H1 (cell line): ENCODE results near the gene CORO1A. TPM values are rescaled to one million over a fixed set of nuclear protein-coding genes. Genes with fewer than 3 reads are reported as not detected.

Experiments used
- CTCF ChIA-PET: fragments of 300-600 bp; sonication (Branson Sonifier 250); formaldehyde crosslinking; loops from one replicate; lab custom pipeline; 2021; ENCODE audit not compliant: partially characterized antibody; lab: Charles Lee
- POLR2A ChIA-PET: fragments of 300-600 bp; sonication (Branson Sonifier 250); formaldehyde crosslinking; loops from one replicate; lab custom pipeline; 2021; ENCODE audit warnings: inconsistent platforms; ENCODE audit not compliant: partially characterized antibody; lab: Charles Lee
- DNase-seq, 2 experiments: peaks; one replicate each; pipeline versions ENCODE4 v3.0.0 to v3.0.0-alpha.2; 2010 to 2022; ENCODE audit warnings: low spot score in 2 of 2, low read depth in 1 of 2, mixed read lengths in 1 of 2
- FAIRE-seq: peaks from 2 replicates; lab custom pipeline; 2011; peaks lifted over from hg19 to GRCh38; lab: Jason Lieb, UNC
- H2AFZ ChIP-seq: 2 replicates; pipeline ENCODE4 v1.8.1; 2012; ENCODE audit warnings: low read length, inconsistent platforms
- H2AK5ac ChIP-seq: 2 replicates; pipeline ENCODE4 v1.6.1; 2013; ENCODE audit warnings: low read depth, low read length
- H2BK120ac ChIP-seq: replicated peaks from 2 replicates; pipeline ENCODE3; 2013; ENCODE audit warnings: low read depth, low read length, inconsistent platforms
- H2BK12ac ChIP-seq: 2 replicates; pipeline ENCODE4 v1.6.1; 2013; ENCODE audit warnings: low read depth, low read length
- H2BK15ac ChIP-seq: 2 replicates; pipeline ENCODE4 v1.6.1; 2013; ENCODE audit warnings: low read length
- H2BK20ac ChIP-seq: 2 replicates; pipeline ENCODE4 v1.6.1; 2013; ENCODE audit warnings: low read length
- H2BK5ac ChIP-seq: 2 replicates; pipeline ENCODE4 v1.6.1; 2013; ENCODE audit warnings: low read depth, low read length
- H3K14ac ChIP-seq: 2 replicates; pipeline ENCODE4 v1.6.1; 2013; ENCODE audit warnings: inconsistent platforms; ENCODE audit not compliant: insufficient read length
- H3K18ac ChIP-seq: 2 replicates; pipeline ENCODE4 v1.6.1; 2013; ENCODE audit warnings: low read length; ENCODE audit errors: extremely low read depth
- H3K23ac ChIP-seq: 2 replicates; pipeline ENCODE4 v1.6.1; 2013; ENCODE audit warnings: inconsistent platforms; ENCODE audit not compliant: insufficient read length
- H3K23me2 ChIP-seq: 2 replicates; pipeline ENCODE4 v1.6.1; 2013; ENCODE audit warnings: low read depth, low read length
- H3K27ac ChIP-seq: 2 replicates; pipeline ENCODE4 v1.6.1; 2011; ENCODE audit warnings: low read depth, low read length, inconsistent platforms
- H3K27me3 ChIP-seq, 4 experiments: replicated peaks in 1 of 4; 1 replicate in 1 of 4; 2 replicates in 3 of 4; pipeline versions ENCODE4 v1.6.1 to v1.8.1; 2011 to 2013; ENCODE audit warnings: low read length in 3 of 4, mild to moderate bottlenecking in 3 of 4, inconsistent platforms in 2 of 4, mixed read lengths in 2 of 4, moderate library complexity in 1 of 4; ENCODE audit not compliant: control insufficient read depth in 3 of 4, insufficient read depth in 3 of 4; ENCODE audit errors: extremely low read depth in 1 of 4
- H3K36me3 ChIP-seq, 4 experiments: 2 replicates each; pipeline versions ENCODE4 v1.6.1 to v1.8.1; 2011 to 2013; ENCODE audit warnings: mild to moderate bottlenecking in 4 of 4, low read length in 3 of 4, moderate library complexity in 2 of 4, control low read depth in 1 of 4, inconsistent platforms in 1 of 4; ENCODE audit not compliant: insufficient read depth in 4 of 4, control insufficient read depth in 2 of 4
- H3K4ac ChIP-seq: replicated peaks from 2 replicates; pipeline ENCODE3; 2013; ENCODE audit warnings: low read length, low read depth, mixed read lengths, inconsistent platforms; ENCODE audit not compliant: insufficient read length
- H3K4me1 ChIP-seq, 4 experiments: replicated peaks in 1 of 4; 1 replicate in 1 of 4; 2 replicates in 3 of 4; pipeline versions ENCODE4 v1.6.1 to v1.8.1; 2011 to 2013; ENCODE audit warnings: low read length in 3 of 4, inconsistent platforms in 2 of 4, mixed read lengths in 1 of 4; ENCODE audit not compliant: insufficient read depth in 4 of 4, control insufficient read depth in 3 of 4
- H3K4me2 ChIP-seq, 2 experiments: 2 replicates each; pipeline versions ENCODE4 v1.6.1 to v1.8.1; 2011 to 2013; ENCODE audit warnings: low read depth in 2 of 2, low read length in 2 of 2, control low read depth in 1 of 2, inconsistent platforms in 1 of 2, mild to moderate bottlenecking in 1 of 2; ENCODE audit not compliant: insufficient read depth in 1 of 2
- H3K4me3 ChIP-seq, 4 experiments: fragments of 200-600, 300-600 bp in 1 of 4; sonication (generic), shearing (Covaris generic), sonication (Bioruptor Twin) in 1 of 4; 2 replicates each; pipeline versions ENCODE4 v1.5.1 to v1.8.1; 2011 to 2016; ENCODE audit warnings: low read length in 4 of 4, low read depth in 3 of 4, control low read depth in 2 of 4, inconsistent platforms in 2 of 4, mild to moderate bottlenecking in 2 of 4, mixed read lengths in 1 of 4, moderate library complexity in 1 of 4; ENCODE audit not compliant: insufficient read depth in 2 of 4; ENCODE audit errors: extremely low read depth in 1 of 4
- H3K56ac ChIP-seq: replicated peaks from 2 replicates; pipeline ENCODE3; 2013; ENCODE audit warnings: low read depth, mild to moderate bottlenecking, mixed read lengths, low read length, inconsistent platforms; ENCODE audit not compliant: insufficient read length
- H3K79me1 ChIP-seq: 2 replicates; pipeline ENCODE4 v1.6.1; 2013; ENCODE audit warnings: low read depth, low read length, control low read depth
- H3K79me2 ChIP-seq, 2 experiments: 2 replicates each; pipeline versions ENCODE4 v1.6.1 to v1.8.1; 2012 to 2013; ENCODE audit warnings: low read length in 2 of 2, mild to moderate bottlenecking in 2 of 2, inconsistent platforms in 1 of 2; ENCODE audit not compliant: insufficient read depth in 2 of 2, control insufficient read depth in 1 of 2
- H3K9ac ChIP-seq, 4 experiments: replicated peaks in 1 of 4; 1 replicate in 1 of 4; 2 replicates in 3 of 4; pipeline versions ENCODE4 v1.6.1 to v1.8.1; 2011 to 2013; ENCODE audit warnings: low read depth in 3 of 4, low read length in 3 of 4, control low read depth in 2 of 4, mild to moderate bottlenecking in 2 of 4, moderate library complexity in 2 of 4, inconsistent platforms in 1 of 4; ENCODE audit errors: extremely low read depth in 1 of 4
- H3K9me3 ChIP-seq, 2 experiments: 2 replicates each; pipeline versions ENCODE4 v1.6.1 to v1.8.1; 2012 to 2013; ENCODE audit warnings: mild to moderate bottlenecking in 2 of 2, moderate library complexity in 2 of 2, control low read depth in 1 of 2, inconsistent platforms in 1 of 2, low read depth in 1 of 2, low read length in 1 of 2, mixed read lengths in 1 of 2; ENCODE audit not compliant: insufficient read depth in 2 of 2
- H4K20me1 ChIP-seq, 2 experiments: replicated peaks in 1 of 2; 2 replicates each; pipeline versions ENCODE3 to v1.8.1; 2011 to 2013; ENCODE audit warnings: inconsistent platforms in 2 of 2, low read length in 2 of 2, mild to moderate bottlenecking in 1 of 2; ENCODE audit not compliant: insufficient read depth in 2 of 2, control insufficient read depth in 1 of 2
- H4K5ac ChIP-seq: 2 replicates; pipeline ENCODE4 v1.6.1; 2013; ENCODE audit warnings: low read length, low read depth, mixed read lengths, inconsistent platforms; ENCODE audit not compliant: insufficient read length
- H4K8ac ChIP-seq: 2 replicates; pipeline ENCODE4 v1.8.0; 2013; ENCODE audit warnings: mild to moderate bottlenecking, moderate library complexity, low read length, inconsistent platforms; ENCODE audit not compliant: insufficient read depth; ENCODE audit errors: extremely low read depth
- H4K91ac ChIP-seq: replicated peaks from 2 replicates; pipeline ENCODE3; 2013; ENCODE audit warnings: low read length, mixed read lengths, inconsistent platforms; ENCODE audit not compliant: insufficient read length
- CEBPB ChIP-seq: IDR thresholded peaks from 2 replicates; pipeline ENCODE4 v1.6.1; 2012; ENCODE audit warnings: low read depth, low read length
- EGR1 ChIP-seq: IDR thresholded peaks from 2 replicates; pipeline ENCODE4 v1.6.1; 2011; ENCODE audit warnings: low read depth, low read length, borderline replicate concordance
- HDAC2 ChIP-seq, 2 experiments: fragments of 300-600 bp in 1 of 2; sonication (generic) in 1 of 2; IDR thresholded peaks; 2 replicates each; pipeline ENCODE4 v1.6.1; 2011 to 2012; ENCODE audit warnings: low read depth in 2 of 2, low read length in 2 of 2, mild to moderate bottlenecking in 2 of 2, moderate library complexity in 2 of 2, borderline replicate concordance in 1 of 2, inconsistent platforms in 1 of 2
- POLR2AphosphoS5 ChIP-seq: IDR thresholded peaks from 2 replicates; pipeline ENCODE4 v1.6.1; 2011; ENCODE audit warnings: low read depth, low read length
- SP2 ChIP-seq: IDR thresholded peaks from 2 replicates; pipeline ENCODE4 v1.6.1; 2012; ENCODE audit warnings: mild to moderate bottlenecking, low read length, inconsistent platforms
- SP4 ChIP-seq: IDR thresholded peaks from 2 replicates; pipeline ENCODE4 v1.6.1; 2012; ENCODE audit warnings: low read length, inconsistent platforms
- TAF1 ChIP-seq: IDR thresholded peaks from 2 replicates; pipeline ENCODE4 v1.6.1; 2011; ENCODE audit warnings: mild to moderate bottlenecking, low read depth, low read length
- TCF12 ChIP-seq: IDR thresholded peaks from 2 replicates; pipeline ENCODE4 v1.6.1; 2011; ENCODE audit warnings: low read depth, mild to moderate bottlenecking, low read length
- TEAD4 ChIP-seq: IDR thresholded peaks from 2 replicates; pipeline ENCODE4 v1.6.1; 2012; ENCODE audit warnings: low read depth, low read length, inconsistent platforms, mixed read lengths
- WGBS, 2 experiments: shearing (Covaris generic) in 1 of 2; methylation state at CpG; one replicate each; pipeline versions ENCODE4 v1.1.6 to v1.1.7; 2013 to 2015; ENCODE audit warnings: low lambda C conversion rate in 2 of 2, mixed read lengths in 2 of 2, inconsistent platforms in 1 of 2, low coverage in 1 of 2, missing lambda C conversion rate in 1 of 2; ENCODE audit not compliant: insufficient replicate concordance in 2 of 2, insufficient coverage in 1 of 2, insufficient read length in 1 of 2; ENCODE audit errors: extremely low coverage in 1 of 2, missing lambda C conversion rate in 1 of 2; 5-methylcytosine and 5-hydroxymethylcytosine counted together
- polyA plus RNA-seq, 7 experiments: library from polyadenylated mRNA; depleted of rRNA in 3 of 7; stranded (reverse) in 5 of 7; unstranded in 2 of 7; fragments of >200 nt in 5 of 7; fragments of 200-250 nt in 2 of 7; gene quantifications; 1 replicate in 5 of 7; 2 replicates in 1 of 7; 4 replicates in 1 of 7; pipeline versions ENCODE4 v1.2.1 to v1.2.3, GENCODE V29; 2011 to 2013; ENCODE audit warnings: missing spikeins in 2 of 7, mixed read lengths in 2 of 7
- total RNA-seq: library from RNA; stranded (reverse); fragmentation: NEBNext Ultra II Directional; extraction: Animal tissue kit (Norgen Biotek cat#: 25700); gene quantifications from 2 replicates; pipeline ENCODE4 v1.2.1, GENCODE V29; 2021
- TF ChIP-seq, protein P1 (sequence below): IDR thresholded peaks from 2 replicates; pipeline ENCODE4 v1.6.1; 2012; ENCODE audit warnings: inconsistent platforms

The CORO1A gene
- total and polyA plus RNA-seq, 2 of the 8 experiments (the other 6 are each of a cell fraction or from before 2014, with no cell fraction given), result 10.9 to 11.7 TPM

DNA sequence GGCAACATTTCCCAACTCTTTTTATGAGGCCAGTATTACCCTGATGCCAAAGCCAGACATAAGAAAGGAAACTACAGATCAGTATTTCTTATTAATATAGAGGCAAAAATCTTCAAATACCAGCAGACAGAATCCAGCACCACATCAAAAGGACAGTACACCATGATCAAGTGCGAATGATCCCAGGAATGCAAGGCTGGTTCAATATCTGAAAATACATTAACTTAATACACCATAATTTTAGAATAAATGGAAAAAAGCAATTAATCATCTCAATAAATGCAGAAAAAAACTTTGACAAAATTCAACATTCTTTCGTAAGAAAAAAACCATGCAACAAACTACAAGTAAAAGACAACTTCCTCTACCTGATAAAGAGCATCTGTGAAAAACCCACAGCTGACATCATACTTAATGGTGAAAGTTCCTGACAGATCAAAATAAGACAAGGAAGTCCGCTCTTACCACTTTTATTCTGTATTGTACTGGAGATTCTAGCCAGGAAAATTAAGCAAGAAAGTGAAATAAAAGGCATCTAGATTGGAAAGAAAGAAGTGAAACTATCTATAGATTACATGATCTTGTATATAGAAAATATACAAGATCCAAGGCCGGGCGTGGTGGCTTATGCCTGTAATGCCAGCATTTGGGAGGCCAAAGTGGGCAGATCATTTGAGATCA, 34.0 kb upstream of the CORO1A start:
- no peak overlapping the region for H4K91ac ChIP-seq
- no peak for DNase-seq
- H2AFZ ChIP-seq, result no peak overlapping the region
- H3K4me1 ChIP-seq, result no peaks in the 10 kb centered on the region
- H2BK120ac ChIP-seq, result no peak overlapping the region
- no peak overlapping the region for H4K8ac ChIP-seq
- no peaks in the 10 kb centered on the region for H3K79me2 ChIP-seq
- no peaks in the 10 kb centered on the region for H4K20me1 ChIP-seq
- H3K14ac ChIP-seq, result no peak overlapping the region
- no peaks in the 10 kb centered on the region for H3K27me3 ChIP-seq
- H2BK15ac ChIP-seq, result no peak overlapping the region
- no peak overlapping the region for H2AK5ac ChIP-seq
- H3K18ac ChIP-seq, result no peak overlapping the region
- H3K9me3 ChIP-seq, result 0 out of 4 replicates have a peak, but pooled peaks cover 0 to 5% of the 10 kb centered on the region in 2 experiments
- H3K4ac ChIP-seq, result no peak overlapping the region
- 86% methylated on average over 5 of the region's 5 CpGs; no CpG with 5 or more reads in 1 of the 2 experiments for WGBS, 2 experiments
- no peak overlapping the region for H3K9ac ChIP-seq
- no peak overlapping the region for H3K27ac ChIP-seq
- H3K4me2 ChIP-seq, result no peak overlapping the region
- TF ChIP-seq HDAC2 (IDR thresholded peaks at IDR 0.05; ENCODE audit: borderline replicate concordance in 1 of 2, low read depth in 2 of 2, low read length in 2 of 2), result no peak
- no peak for TF ChIP-seq SP2
- TF ChIP-seq CEBPB, result no peak
- no peak for TF ChIP-seq POLR2AphosphoS5
- no peak for TF ChIP-seq TCF12
- no peak for TF ChIP-seq TEAD4
- TF ChIP-seq SP4, result no peak
- TF ChIP-seq TAF1, result no peak
- TF ChIP-seq, protein P1, sequence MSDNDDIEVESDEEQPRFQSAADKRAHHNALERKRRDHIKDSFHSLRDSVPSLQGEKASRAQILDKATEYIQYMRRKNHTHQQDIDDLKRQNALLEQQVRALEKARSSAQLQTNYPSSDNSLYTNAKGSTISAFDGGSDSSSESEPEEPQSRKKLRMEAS, result no peak
- no peak for TF ChIP-seq EGR1
- H2BK20ac ChIP-seq, result no peak overlapping the region
- H3K23me2 ChIP-seq, result no peaks in the 10 kb centered on the region
- H3K79me1 ChIP-seq, result no peaks in the 10 kb centered on the region
- H4K5ac ChIP-seq, result no peak overlapping the region
- H3K23ac ChIP-seq, result no peak overlapping the region
- FAIRE-seq, result no peak
- no peaks in the 10 kb centered on the region for H3K36me3 ChIP-seq
- H2BK12ac ChIP-seq, result no peak overlapping the region
- CTCF ChIA-PET, result no interaction called here
- no peak overlapping the region for H3K56ac ChIP-seq
- H3K4me3 ChIP-seq, result no peak overlapping the region
- POLR2A ChIA-PET, result no interaction called here
- no peak overlapping the region for H2BK5ac ChIP-seq
